Effector memory CD4-positive, alpha-beta T cell (primary cell): ENCODE measurements around the gene MUC21.
"Not testable (repeated sequence)": the region's sequence is repeated elsewhere in the genome, so short reads cannot be mapped to it uniquely, and the experiment has no call there.

Experiments used
- DNase-seq, 3 donors: peaks; one replicate each; pipeline ENCODE4 v3.0.0-alpha.2; 2020
- H3K27ac ChIP-seq: 2 replicates; pipeline ENCODE4 v1.7.0; 2013; ENCODE audit warnings: mild to moderate bottlenecking, low read length, moderate library complexity; ENCODE audit not compliant: insufficient read depth, poor library complexity, severe bottlenecking
- H3K27me3 ChIP-seq: replicated peaks from 2 replicates; pipeline ENCODE4 v1.7.0; 2013; ENCODE audit warnings: mild to moderate bottlenecking, low read length; ENCODE audit not compliant: insufficient read depth, control insufficient read depth, poor library complexity, severe bottlenecking
- H3K36me3 ChIP-seq: 2 replicates; pipeline ENCODE4 v1.7.0; 2013; ENCODE audit warnings: mild to moderate bottlenecking, low read length, moderate library complexity; ENCODE audit not compliant: control insufficient read depth, insufficient read depth
- H3K4me1 ChIP-seq: 2 replicates; pipeline ENCODE4 v1.7.0; 2013; ENCODE audit warnings: low read length, mild to moderate bottlenecking; ENCODE audit not compliant: control insufficient read depth, insufficient read depth, poor library complexity, severe bottlenecking
- H3K4me3 ChIP-seq: 2 replicates; pipeline ENCODE4 v1.7.0; 2013; ENCODE audit warnings: low read length, low read depth, mild to moderate bottlenecking; ENCODE audit not compliant: insufficient read depth, poor library complexity, severe bottlenecking
- H3K9me3 ChIP-seq: 2 replicates; pipeline ENCODE4 v1.7.0; 2013; ENCODE audit warnings: mild to moderate bottlenecking, low read length, moderate library complexity; ENCODE audit not compliant: control insufficient read depth

The MUC21 gene

GRCh38 chr6:31005249-31006020 lies 21.9 kb downstream of the MUC21 start:
- Histone ChIP-seq H3K9me3 (no peaks in the 10 kb centered on the region), H3K27me3 (no peaks in the 10 kb centered on the region), H3K36me3 (no peaks in the 10 kb centered on the region), H3K4me1 (no peaks in the 10 kb centered on the region), H3K4me3 (no peak overlapping the region), H3K27ac (no peak overlapping the region)
- DNase-seq: no peak

DNA sequence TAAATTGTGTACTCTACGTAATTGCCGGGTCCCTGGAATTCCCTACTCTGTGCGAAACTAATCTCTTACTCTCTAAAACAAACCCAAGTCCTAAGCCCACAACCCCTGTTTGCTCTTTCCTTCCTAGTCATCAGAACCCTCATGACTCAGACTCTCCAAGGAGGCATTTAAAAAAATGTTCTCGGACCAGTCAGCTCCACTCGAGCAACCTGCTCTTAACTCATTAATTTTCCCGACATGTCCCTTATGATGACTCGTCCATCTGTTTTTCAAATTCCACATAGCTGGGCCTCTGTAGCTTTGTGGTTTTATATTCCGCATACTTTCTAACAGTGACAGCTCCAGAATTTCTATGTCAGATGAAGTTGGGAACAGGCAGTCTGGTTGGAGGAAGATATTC lies 24.2 kb downstream of the MUC21 start:
- no peaks in the 10 kb centered on the region for H3K4me1 ChIP-seq
- no peak overlapping the region for H3K27ac ChIP-seq
- no peaks in the 10 kb centered on the region for H3K27me3 ChIP-seq
- no peaks in the 10 kb centered on the region for H3K9me3 ChIP-seq
- H3K4me3 ChIP-seq: no peak overlapping the region
- no peaks in the 10 kb centered on the region for H3K36me3 ChIP-seq
- no peak for DNase-seq

DNA sequence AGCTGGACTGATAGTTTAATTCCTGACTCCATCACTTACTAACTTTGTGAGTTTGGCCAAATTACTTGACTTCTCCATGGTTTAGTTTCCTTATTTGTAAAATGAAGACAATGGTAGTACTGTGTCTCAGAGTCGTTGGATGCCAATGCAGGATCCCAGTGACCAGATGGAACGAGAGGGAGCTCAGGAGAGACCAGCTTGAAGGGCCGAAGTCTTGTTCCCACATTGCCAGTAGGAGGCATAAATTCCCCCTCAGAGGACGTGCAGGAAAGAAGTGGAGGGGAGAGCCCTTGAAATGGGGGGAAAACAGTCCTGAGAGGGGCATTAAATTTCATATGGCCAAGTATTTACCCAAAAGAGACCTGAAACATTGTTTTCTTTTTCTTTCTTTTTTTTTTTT lies 24.6 kb downstream of the MUC21 start:
- H3K4me3 ChIP-seq: no peak overlapping the region
- no peak overlapping the region for H3K27ac ChIP-seq
- H3K27me3 ChIP-seq: no peaks in the 10 kb centered on the region
- no peaks in the 10 kb centered on the region for H3K4me1 ChIP-seq
- no peaks in the 10 kb centered on the region for H3K36me3 ChIP-seq
- DNase-seq: no peak
- H3K9me3 ChIP-seq: no peaks in the 10 kb centered on the region

GRCh38 chr6:31009731-31010130 lies 26.2 kb downstream of the MUC21 start:
- Histone ChIP-seq H3K27ac (no peak overlapping the region), H3K36me3 (no peaks in the 10 kb centered on the region), H3K27me3 (peaks cover 4% of the 10 kb centered on the region), H3K4me1 (no peaks in the 10 kb centered on the region), H3K4me3 (no peak overlapping the region), H3K9me3 (no peaks in the 10 kb centered on the region)
- no peak for DNase-seq

DNA sequence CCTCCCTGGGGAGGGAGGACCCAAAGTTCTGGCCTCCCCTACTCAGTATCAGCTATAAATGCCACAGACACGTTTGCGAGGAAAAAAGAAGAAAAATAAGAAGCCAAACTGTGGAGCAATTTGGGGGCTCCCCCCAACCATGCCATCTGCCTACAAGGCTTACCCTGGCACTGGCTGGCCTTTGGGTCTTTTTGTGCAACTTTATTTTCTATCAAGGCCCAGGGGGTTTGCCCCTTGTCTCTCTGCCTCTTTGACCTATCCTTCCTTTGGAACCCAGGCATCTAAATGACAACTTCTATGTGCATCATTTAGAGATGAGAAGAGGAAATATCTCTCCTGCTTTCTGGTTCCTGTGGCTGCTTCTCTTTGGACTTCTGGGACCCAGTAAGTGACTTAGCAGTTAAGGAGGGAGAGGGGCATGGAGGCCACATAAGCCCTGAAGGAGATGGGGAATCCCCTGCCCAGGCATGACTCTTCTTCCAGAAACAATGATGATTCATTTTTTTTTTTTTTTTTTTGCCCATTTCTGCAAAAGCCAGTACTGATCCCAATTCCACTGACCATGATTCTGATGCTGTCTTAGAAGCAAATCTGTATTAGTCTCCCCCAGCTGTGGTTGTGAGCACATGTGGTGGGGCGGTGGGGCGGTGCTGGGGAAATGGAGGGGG lies 27.0 kb downstream of the MUC21 start, which contains the start of gene MUC22:
Gene MUC22 (plus strand): TSS at position 82 of the 668 bp plus-strand sequence. CDS start 233 bp downstream, at position 315.
- DNase-seq: no peak
- Histone ChIP-seq H3K36me3 (no peaks in the 10 kb centered on the region), H3K9me3 (no peaks in the 10 kb centered on the region), H3K4me1 (no peaks in the 10 kb centered on the region), H3K27me3 (peaks cover 8% of the 10 kb centered on the region), H3K27ac (no peak within 1 kb of the TSS), H3K4me3 (no peak within 1 kb of the TSS)

GRCh38 chr6:31011153-31011552 lies 27.6 kb downstream of the MUC21 start:
- Histone ChIP-seq H3K36me3 (no peaks in the 10 kb centered on the region), H3K27ac (no peak overlapping the region)
- DNase-seq: no peak

DNA sequence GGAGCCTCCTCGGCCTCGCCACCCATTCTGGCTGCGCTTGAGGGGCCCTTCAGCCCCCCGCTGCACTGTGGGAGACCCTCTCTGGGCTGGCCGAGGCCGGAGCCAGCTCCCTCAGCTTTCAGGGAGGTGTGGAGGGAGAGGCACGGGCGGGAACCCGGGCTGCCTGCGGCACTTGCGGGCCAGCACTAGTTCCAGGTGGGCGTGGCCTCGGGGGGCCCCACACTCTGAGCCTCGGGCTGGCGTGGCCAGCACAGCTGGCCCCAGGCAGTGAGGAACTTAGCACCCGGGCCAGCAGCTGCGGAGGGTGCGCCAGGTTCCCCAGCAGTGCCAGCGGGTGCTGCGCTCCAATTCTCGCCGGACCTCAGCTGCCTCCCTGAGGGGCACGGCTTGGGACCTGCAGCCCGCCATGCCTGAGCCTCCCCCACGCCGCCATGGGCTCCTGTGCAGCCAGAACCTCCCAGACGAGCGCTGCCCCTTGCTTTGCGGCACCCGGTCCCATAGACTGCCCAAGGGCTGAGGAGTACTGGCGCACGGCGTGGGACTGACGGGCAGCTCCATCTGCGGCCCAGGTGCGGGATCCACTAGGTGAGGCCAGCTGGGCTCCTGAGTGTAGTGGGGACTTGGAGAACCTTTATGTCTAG lies 33.3 kb downstream of the MUC21 start:
- Histone ChIP-seq H3K4me3 (no peak overlapping the region), H3K36me3 (no peaks in the 10 kb centered on the region), H3K27me3 (peaks cover 8% of the 10 kb centered on the region), H3K4me1 (no peaks in the 10 kb centered on the region), H3K27ac (no peak overlapping the region), H3K9me3 (no peaks in the 10 kb centered on the region)
- DNase-seq: no peak

More at GRCh38 chr6:31011153-31011552, 27.6 kb downstream of the MUC21 start:
- no peaks in the 10 kb centered on the region for H3K9me3 ChIP-seq
- no peaks in the 10 kb centered on the region for H3K4me1 ChIP-seq
- H3K27me3 ChIP-seq: peaks cover 8% of the 10 kb centered on the region
- no peak overlapping the region for H3K4me3 ChIP-seq

- not testable (repeated sequence) for H3K27ac ChIP-seq, DNase-seq
These were observed 33.9 kb downstream of the MUC21 start for GRCh38 chr6:31017436-31017835.

DNA sequence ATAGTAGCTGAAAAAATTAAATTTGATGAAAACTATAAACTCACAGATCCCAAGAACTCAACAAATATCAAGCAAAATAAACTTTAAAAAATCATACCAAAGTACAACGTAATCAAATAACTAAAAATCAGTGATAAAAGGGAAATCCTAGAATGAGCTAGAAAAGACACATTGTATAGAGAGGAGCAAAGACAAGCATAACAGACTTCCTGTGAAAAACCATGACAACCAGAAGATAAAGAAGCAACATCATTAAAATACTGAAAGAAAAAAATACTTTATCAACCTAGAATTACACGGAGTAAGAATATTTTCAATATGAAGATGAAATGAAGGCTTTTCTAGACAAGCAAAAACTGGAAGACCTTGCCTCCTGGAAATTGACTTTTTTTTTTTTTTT lies 36.5 kb downstream of the MUC21 start:
- H3K36me3 ChIP-seq: no peaks in the 10 kb centered on the region
- H3K4me3 ChIP-seq: no peak overlapping the region

More at GRCh38 chr6:31017436-31017835, 33.9 kb downstream of the MUC21 start:
- not testable (repeated sequence) for H3K36me3 ChIP-seq, H3K4me3 ChIP-seq, H3K4me1 ChIP-seq, H3K27me3 ChIP-seq, H3K9me3 ChIP-seq

More for the DNA sequence above, 36.5 kb downstream of the MUC21 start:
- Histone ChIP-seq H3K4me1 (no peaks in the 10 kb centered on the region), H3K9me3 (no peaks in the 10 kb centered on the region), H3K27ac (no peak overlapping the region), H3K27me3 (peaks cover under 1% of the 10 kb centered on the region)
- no peak for DNase-seq
